Measurements from ENCODE around the gene SUGP2. TPM values are rescaled to one million over a fixed set of nuclear protein-coding genes. Genes with fewer than 3 reads are reported as not detected.
"Not testable (repeated sequence)": the region's sequence is repeated elsewhere in the genome, so short reads cannot be mapped to it uniquely, and the experiment has no call there.

The SUGP2 gene
- polyA plus RNA-seq, 3 donors from 2014 or later: 7.4 to 19.4 (median 7.9) TPM

DNA sequence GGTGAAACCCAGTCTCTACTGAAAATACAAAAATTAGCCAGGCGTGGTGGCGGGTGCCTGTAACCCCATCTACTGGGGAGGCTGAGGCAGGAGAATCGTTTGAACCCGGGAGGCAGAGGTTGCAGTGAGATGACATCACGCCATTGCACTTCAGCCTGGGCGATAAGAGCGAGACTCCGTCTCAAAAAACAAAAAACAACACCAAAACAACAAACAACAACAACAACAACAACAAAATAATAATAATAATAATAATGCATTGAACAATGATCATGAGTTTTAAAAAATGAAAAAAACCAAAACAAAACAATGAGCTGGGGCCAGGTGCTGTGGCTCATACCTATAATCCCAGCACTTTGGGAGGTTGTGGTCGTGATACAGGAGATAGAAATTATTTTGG, 69.2 kb downstream of the SUGP2 start:
- peaks cover 0 to 3% (median 0%) of the 10 kb centered on the region in 3 donors for H3K36me3 Mint-ChIP-seq
- peaks cover 4 to 6% (median 4%) of the 10 kb centered on the region in 3 donors for H3K27me3 Mint-ChIP-seq (ENCODE audit: low read depth in 3 of 3)
- H3K27ac Mint-ChIP-seq: no peak overlapping the region
- H3K9me3 Mint-ChIP-seq: no peaks in the 10 kb centered on the region
- peaks cover 2 to 11% of the 10 kb centered on the region in 2 donors for H3K4me1 Mint-ChIP-seq
- no peak overlapping the region for H3K4me3 Mint-ChIP-seq
- DNase-seq: no peak

DNA sequence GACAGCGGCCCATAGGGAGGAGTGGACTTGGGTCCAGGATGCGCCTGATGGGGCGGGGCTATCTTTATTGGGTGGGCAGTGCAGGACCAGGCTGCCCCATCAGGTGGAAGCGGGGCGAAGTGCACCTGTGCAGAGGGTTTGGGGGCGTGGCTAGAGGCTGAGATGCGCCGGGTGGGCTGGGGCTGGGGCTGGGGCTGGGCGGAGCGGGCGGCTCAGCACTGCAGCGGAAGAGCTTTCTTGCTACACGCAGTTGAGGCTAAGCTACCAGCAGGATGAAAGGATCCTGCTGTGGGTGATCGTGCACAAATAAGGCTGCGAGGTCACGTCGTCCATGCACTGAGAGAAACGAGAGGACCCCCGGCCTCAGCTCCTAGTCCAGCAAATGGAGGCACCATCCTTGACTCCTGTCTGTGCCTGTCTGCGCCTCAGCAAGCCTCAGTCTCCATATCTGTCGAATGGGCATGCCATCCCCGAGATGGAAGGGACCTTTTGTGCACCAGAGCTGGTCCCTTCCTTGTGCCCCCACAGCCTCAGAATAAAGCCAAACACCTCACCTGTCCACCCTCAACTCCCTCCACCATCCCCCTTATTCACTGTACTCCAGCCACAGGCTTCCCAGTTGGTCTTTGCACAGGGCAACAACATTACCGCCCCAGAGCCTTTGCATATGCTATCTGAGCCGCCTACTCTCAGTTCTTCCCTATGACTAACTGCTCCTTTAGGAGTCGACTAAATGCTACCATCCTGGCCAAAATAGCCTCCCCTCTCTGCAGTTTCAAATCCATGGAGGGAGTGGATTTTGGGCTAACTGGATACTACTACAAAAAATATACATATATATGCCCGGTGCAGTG, 71.3 kb downstream of the SUGP2 start:
- DNase-seq: no peak
- no peaks in the 10 kb centered on the region for H3K9me3 Mint-ChIP-seq
- H3K36me3 Mint-ChIP-seq: no peaks in the 10 kb centered on the region
- H3K27ac Mint-ChIP-seq: no peak overlapping the region
- peaks cover 2 to 11% of the 10 kb centered on the region in 2 donors for H3K4me1 Mint-ChIP-seq
- peaks cover 4 to 7% (median 6%) of the 10 kb centered on the region in 3 donors for H3K27me3 Mint-ChIP-seq (ENCODE audit: low read depth in 3 of 3)
- no peak overlapping the region for H3K4me3 Mint-ChIP-seq

DNA sequence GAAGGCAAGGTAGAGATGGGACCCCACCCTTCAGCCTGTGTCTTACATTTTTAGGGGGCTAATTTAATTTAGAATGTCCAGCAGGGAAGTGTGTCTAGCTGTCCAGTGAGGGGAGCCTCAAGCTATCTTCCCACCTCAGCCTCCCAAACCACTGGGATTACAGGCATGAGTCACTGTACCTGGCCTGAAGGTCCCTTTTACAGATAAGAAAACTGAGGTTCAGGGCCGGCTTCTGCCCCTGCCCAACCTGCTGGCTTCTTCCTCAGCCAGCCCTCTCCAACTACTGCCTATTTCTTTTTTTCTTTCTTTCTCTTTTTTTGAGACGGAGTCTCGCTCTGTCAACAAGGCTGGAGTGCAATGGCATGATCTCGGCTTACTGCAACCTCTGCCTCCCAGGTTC, 72.9 kb downstream of the SUGP2 start:
- no peak for DNase-seq
- Mint-ChIP-seq H3K27ac (no peak overlapping the region), H3K27me3 (ENCODE audit: low read depth in 3 of 3) (peaks cover 3 to 7% (median 3%) of the 10 kb centered on the region in 3 donors), H3K4me3 (no peak overlapping the region), H3K9me3 (no peaks in the 10 kb centered on the region), H3K4me1 (peaks cover 2 to 11% of the 10 kb centered on the region in 2 donors), H3K36me3 (no peaks in the 10 kb centered on the region)

DNA sequence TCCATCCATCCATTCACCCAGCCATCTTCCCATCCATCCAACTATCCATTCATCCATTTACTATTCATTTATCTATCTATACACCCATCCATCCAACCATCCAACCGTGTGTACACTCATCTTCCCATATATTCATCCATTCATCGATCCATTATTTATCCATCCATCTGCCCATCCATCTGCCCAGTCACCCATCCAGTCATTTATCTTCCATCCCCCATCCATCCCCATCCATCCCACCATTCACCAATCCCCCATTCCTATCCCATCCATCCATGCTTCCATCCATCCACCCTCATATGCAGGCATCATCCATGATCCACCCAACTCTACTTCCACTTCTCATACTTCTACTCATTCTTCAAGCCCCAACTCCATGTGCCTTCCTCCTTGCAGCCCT, 78.3 kb downstream of the SUGP2 start:
- no peak overlapping the region for H3K27ac Mint-ChIP-seq
- H3K36me3 Mint-ChIP-seq: no peaks in the 10 kb centered on the region
- DNase-seq: no peak
- H3K27me3 Mint-ChIP-seq (ENCODE audit: low read depth in 3 of 3): peaks cover 2 to 6% (median 3%) of the 10 kb centered on the region in 3 donors
- no peaks in the 10 kb centered on the region for H3K4me1 Mint-ChIP-seq
- no peak overlapping the region for H3K4me3 Mint-ChIP-seq
- H3K9me3 Mint-ChIP-seq: no peaks in the 10 kb centered on the region

DNA sequence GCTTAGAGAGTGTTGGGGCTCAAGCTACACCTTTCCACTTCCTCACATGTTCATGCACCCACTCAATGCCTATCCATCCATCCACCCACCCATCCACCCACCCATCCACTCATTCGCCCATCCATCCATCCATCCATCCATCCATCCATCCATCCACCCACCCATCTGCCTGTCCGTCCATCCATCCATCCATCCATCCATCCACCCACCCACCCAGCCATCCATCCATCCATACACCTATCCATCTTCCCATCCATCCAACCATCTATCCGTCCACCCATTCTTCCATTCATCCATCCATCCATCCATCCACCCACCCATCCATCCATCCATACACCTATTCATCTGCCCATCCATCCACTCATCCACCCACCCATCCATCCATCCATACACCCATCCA, 79.2 kb downstream of the SUGP2 start:
- DNase-seq: no peak
- Mint-ChIP-seq H3K4me1 (peaks cover 2 to 6% of the 10 kb centered on the region in 2 donors), H3K36me3 (no peaks in the 10 kb centered on the region), H3K27me3 (ENCODE audit: low read depth in 3 of 3) (peaks cover 3 to 11% (median 4%) of the 10 kb centered on the region in 3 donors), H3K9me3 (no peaks in the 10 kb centered on the region), H3K4me3 (no peak overlapping the region), H3K27ac (no peak overlapping the region)

DNA sequence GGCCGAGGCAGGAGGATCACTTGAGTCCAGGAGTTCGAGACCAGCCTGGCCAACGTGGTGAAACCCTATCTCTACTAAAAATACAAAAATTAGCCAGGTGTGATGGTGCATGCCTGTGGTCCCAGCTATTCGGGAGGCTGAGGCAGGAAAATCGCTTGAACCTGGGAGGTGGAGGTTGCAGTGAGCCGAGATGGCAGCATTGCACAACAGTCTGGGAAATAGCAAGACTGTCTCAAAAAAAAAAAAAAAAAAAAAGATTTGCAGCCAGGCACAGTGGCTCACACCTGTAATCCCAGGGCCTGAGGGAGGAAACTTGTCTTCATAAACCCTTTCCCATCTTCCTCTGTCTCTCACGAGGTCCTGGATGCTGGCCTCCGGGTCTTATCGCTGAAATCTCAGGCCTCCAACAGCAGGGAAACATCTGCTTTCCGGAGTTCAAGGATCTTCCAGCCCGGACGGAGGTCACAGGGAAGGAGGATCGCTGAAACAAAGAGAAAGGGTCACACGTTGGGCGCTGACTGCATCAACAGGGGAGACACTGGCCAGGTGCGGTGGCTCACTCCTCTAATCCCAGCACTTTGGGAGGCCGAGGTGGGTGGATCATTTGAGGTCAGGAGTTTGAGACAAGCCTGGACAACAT, 80.8 kb downstream of the SUGP2 start:
- not testable (repeated sequence) for H3K9me3 Mint-ChIP-seq, H3K36me3 Mint-ChIP-seq, DNase-seq, H3K4me3 Mint-ChIP-seq, H3K27ac Mint-ChIP-seq
- peaks cover 6 to 11% of the 10 kb centered on the region in 2 donors for H3K4me1 Mint-ChIP-seq
- peaks cover 1 to 10% (median 6%) of the 10 kb centered on the region in 3 donors for H3K27me3 Mint-ChIP-seq (ENCODE audit: low read depth in 3 of 3)

DNA sequence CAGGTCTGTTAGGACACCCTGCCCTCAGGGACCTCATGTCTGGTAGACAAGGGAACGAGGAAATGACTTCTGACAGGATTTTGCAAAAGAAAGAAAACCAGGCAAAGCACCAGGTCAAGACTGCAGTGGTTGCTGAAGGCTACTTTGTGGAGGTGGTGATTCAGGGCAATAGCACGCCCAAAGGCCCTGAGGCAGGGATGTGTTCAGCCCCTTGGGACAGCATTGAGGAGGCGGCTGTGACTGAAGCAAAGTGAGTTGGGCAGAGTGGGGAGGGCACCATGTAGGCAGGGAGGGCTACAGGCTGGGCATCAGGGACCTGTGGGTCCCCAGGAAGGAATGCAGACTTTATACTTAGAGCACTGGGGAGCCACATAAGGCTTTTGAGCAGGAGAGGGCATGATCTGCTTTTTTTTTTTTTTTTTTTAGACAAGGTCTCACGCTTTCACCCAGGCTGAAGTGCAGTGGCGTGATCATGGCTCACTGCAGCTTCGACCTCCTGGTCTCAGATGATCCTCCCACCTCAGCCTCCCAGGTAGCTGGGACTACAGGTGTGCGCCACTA, 81.5 kb downstream of the SUGP2 start:
- Mint-ChIP-seq H3K9me3 (no peaks in the 10 kb centered on the region), H3K27ac (no peak overlapping the region), H3K4me1 (peaks cover 6 to 12% of the 10 kb centered on the region in 2 donors), H3K36me3 (no peaks in the 10 kb centered on the region), H3K27me3 (ENCODE audit: low read depth in 3 of 3) (peaks cover 1 to 10% (median 6%) of the 10 kb centered on the region in 3 donors), H3K4me3 (no peak overlapping the region)
- DNase-seq: no peak

DNA sequence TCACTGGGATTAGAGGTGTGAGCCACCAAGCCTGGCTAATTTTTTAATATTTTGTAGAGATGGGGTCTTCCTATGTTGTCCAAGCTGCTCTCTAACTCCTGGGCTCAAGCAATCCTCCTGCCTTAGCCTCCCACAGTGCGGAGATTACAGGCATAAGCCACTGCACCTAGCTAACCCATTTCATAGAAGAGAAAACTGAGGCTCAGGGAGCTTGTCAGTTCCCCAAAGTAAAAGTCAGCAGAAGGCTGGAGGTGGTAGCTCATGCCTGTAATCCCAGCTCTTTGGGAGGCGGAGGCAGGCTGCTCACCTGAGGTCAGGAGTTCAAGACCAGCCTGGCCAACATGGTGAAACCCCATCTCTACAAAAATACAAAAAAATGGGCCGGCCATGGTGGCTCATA, 83.5 kb downstream of the SUGP2 start:
- DNase-seq: no peak
- H3K4me3 Mint-ChIP-seq: peak overlapping the region in 1 of 5 donors; percentile 20
- no peaks in the 10 kb centered on the region for H3K9me3 Mint-ChIP-seq
- peaks cover 6 to 12% of the 10 kb centered on the region in 2 donors for H3K4me1 Mint-ChIP-seq
- peak overlapping the region in 1 of 6 donors; percentile 46 for H3K27ac Mint-ChIP-seq
- H3K27me3 Mint-ChIP-seq (ENCODE audit: low read depth in 3 of 3): peaks cover 5 to 14% (median 11%) of the 10 kb centered on the region in 3 donors
- no peaks in the 10 kb centered on the region for H3K36me3 Mint-ChIP-seq

DNA sequence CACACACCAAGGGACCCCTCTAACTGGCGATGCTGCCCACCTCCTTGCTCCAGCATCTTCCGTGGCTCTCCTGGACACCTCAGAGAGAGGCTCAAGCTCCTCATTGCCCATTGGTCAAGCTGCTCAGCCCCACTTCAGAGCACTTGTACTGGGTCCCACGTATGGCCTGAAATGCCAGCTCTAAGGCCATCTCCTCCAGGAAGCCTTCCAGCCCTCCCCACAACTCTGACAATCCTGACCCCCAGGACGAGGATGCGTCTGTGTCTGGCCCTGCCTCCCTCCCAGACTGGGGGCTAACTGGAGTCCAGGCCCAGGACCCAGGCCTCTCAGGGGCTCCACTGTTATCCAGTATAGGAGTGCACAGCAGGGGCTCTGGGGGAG, 84.4 kb downstream of the SUGP2 start:
- Mint-ChIP-seq H3K27me3 (ENCODE audit: low read depth in 3 of 3) (peaks cover 5 to 12% (median 11%) of the 10 kb centered on the region in 3 donors), H3K36me3 (no peaks in the 10 kb centered on the region), H3K4me3 (peak overlapping the region in 2 of 5 donors; percentile 30 to 48), H3K4me1 (peaks cover 6 to 12% of the 10 kb centered on the region in 2 donors), H3K27ac (no peak overlapping the region), H3K9me3 (no peaks in the 10 kb centered on the region)
- DNase-seq: no peak

DNA sequence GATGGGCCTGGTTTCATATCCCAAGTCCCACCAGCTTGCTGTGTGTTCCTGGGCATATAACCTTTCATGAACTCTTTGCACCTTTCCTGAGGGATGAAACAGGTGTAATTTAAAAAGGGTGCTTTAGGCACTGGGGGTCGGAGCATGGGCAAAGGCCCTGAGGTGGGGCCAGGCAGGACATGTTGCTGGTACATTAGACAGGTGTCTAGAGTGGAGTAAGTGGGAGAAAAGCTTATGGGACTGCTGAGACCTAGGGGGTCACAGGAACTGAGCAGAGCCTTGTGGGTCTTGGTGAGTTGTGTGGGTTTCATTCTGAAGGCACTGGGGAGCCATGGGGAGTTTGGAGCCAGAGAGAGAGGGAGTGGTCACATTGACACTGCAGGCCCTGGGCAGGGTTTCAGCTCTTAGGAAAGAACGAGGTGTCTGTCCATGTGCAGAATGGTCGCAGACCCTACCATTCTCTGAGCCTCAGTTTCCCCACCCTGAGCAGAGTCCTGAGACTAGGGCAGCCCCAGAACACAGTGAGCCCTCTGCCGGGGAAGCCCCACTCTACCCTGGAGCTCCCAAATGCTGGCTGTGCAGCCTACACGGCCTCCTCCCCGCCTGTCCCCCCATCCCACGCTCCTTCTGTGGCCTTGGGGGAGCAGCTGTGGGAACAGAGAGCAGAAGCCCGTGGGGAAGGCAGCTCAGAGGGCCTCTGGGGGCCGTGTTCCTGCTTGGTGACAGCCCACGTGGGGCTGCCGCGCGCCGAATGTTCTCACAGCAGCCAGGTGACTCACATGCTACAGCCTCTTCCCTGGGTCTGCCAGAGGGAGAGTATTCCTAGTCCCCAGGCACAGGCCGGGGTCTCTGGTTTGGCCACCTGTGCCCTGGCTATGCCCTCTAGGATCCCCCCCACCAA, 85.0 kb downstream of the SUGP2 start:
- Mint-ChIP-seq H3K36me3 (no peaks in the 10 kb centered on the region), H3K4me3 (peak overlapping the region in 1 of 5 donors; percentile 30), H3K4me1 (peaks cover 6 to 12% of the 10 kb centered on the region in 2 donors), H3K9me3 (no peaks in the 10 kb centered on the region), H3K27ac (no peak overlapping the region), H3K27me3 (ENCODE audit: low read depth in 3 of 3) (peaks cover 5 to 12% (median 11%) of the 10 kb centered on the region in 3 donors)
- DNase-seq: no peak

DNA sequence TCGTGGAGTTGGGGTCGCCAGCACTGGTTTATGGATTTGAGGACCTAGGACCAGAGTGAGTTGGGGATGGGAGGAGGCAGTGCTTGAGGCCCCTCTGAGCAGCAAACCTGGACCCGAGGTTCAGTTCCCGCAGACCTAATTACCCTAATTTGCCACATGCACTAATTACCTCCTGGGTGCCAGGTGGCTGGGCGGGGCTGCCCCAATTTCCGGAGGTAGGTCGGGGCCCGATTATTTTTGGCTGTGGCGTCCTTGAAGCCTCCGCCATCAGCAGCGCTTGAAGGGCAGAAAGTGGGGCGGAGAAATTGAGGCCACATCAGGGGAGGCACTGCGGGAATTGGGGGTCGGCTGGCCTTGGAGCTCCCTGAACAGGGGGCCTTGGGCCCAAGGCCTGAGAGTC, 86.4 kb downstream of the SUGP2 start:
- Mint-ChIP-seq H3K36me3 (no peaks in the 10 kb centered on the region), H3K27ac (no peak overlapping the region), H3K9me3 (no peaks in the 10 kb centered on the region), H3K4me3 (no peak overlapping the region), H3K4me1 (peaks cover 6 to 16% of the 10 kb centered on the region in 2 donors), H3K27me3 (ENCODE audit: low read depth in 3 of 3) (peaks cover 13 to 18% (median 16%) of the 10 kb centered on the region in 3 donors)
- no peak for DNase-seq

DNA sequence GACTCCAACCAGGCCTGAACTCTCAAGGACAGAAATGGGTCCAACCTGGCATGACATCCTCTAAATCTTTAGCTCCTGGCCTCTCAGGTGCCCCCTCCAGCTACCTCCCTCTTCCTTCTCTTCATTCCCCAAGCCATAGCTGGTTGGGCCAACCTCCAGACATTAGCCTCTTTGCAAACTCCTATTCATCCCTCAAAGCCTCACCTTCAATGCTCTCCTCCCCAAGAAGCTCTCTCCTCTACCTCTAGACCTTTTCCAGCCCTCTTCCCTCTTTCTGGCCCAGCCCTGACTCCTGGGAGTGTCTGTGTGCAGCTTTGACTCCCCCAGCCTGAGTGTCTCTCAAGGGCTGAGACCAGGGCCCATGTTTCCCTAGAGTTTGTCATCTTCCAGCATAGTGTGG, 87.0 kb downstream of the SUGP2 start:
- Mint-ChIP-seq H3K4me3 (no peak overlapping the region), H3K27ac (no peak overlapping the region), H3K27me3 (ENCODE audit: low read depth in 3 of 3) (peaks cover 14 to 24% (median 18%) of the 10 kb centered on the region in 3 donors), H3K9me3 (no peaks in the 10 kb centered on the region), H3K36me3 (no peaks in the 10 kb centered on the region), H3K4me1 (peaks cover 6 to 18% of the 10 kb centered on the region in 2 donors)
- no peak for DNase-seq

DNA sequence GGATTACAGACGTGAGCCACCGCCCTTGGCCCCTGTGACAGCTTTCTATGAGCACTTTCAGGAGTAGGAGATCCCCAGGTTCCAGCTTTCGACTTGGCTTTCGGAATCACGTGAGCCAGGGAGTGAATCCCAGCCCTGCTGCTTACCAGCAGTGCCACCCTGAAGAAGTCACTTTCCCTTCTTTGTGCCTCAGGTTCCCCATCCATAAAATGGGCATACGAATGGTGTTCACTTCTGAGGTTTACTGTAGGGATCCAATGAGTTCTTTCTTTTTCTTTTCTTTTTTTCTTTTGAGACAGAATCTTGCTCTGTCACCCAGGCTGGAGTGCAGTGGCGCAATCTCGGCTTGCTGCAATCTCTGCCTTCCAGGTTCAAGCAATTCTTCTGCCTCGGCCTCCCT, 88.0 kb downstream of the SUGP2 start:
- Mint-ChIP-seq H3K27ac (no peak overlapping the region), H3K4me1 (peaks cover 6 to 22% of the 10 kb centered on the region in 2 donors), H3K4me3 (no peak overlapping the region), H3K9me3 (no peaks in the 10 kb centered on the region), H3K36me3 (no peaks in the 10 kb centered on the region), H3K27me3 (ENCODE audit: low read depth in 3 of 3) (peaks cover 16 to 27% (median 21%) of the 10 kb centered on the region in 3 donors)
- DNase-seq: no peak

All from immature natural killer cell (primary cell).